H9 (cell line): ENCODE measurements around the gene VENTX. TPM values are rescaled to one million over a fixed set of nuclear protein-coding genes. Genes with fewer than 3 reads are reported as not detected.

Source experiments
- DNase-seq: peaks from one replicate; pipeline ENCODE4 v3.0.0-alpha.2; 2017
- H2AFZ ChIP-seq: one replicate; pipeline ENCODE4 v1.6.1; 2013; ENCODE audit warnings: mild to moderate bottlenecking, low read length, control low read depth, moderate library complexity
- H2AK5ac ChIP-seq: 2 replicates; pipeline ENCODE4 v1.6.1; 2013; ENCODE audit warnings: low read length, control low read depth, mixed read lengths; ENCODE audit not compliant: insufficient read length
- H2BK120ac ChIP-seq: one replicate; pipeline ENCODE4 v1.6.1; 2013; ENCODE audit warnings: low read depth, mild to moderate bottlenecking, low read length, control low read depth, inconsistent platforms; ENCODE audit not compliant: poor library complexity, severe bottlenecking
- H2BK12ac ChIP-seq: 2 replicates; pipeline ENCODE4 v1.6.1; 2013; ENCODE audit warnings: low read length, control low read depth, mixed read lengths, low read depth; ENCODE audit not compliant: insufficient read length
- H2BK15ac ChIP-seq: 2 replicates; pipeline ENCODE4 v1.6.1; 2013; ENCODE audit warnings: low read depth, low read length, control low read depth
- H2BK20ac ChIP-seq: one replicate; pipeline ENCODE4 v1.6.1; 2013; ENCODE audit warnings: low read depth, mild to moderate bottlenecking, low read length, control low read depth, inconsistent platforms; ENCODE audit not compliant: poor library complexity, severe bottlenecking
- H2BK5ac ChIP-seq: 2 replicates; pipeline ENCODE4 v1.6.1; 2013; ENCODE audit warnings: low read length, control low read depth, mixed read lengths; ENCODE audit not compliant: insufficient read length
- H3K14ac ChIP-seq: 2 replicates; pipeline ENCODE4 v1.6.1; 2013; ENCODE audit warnings: low read length, control low read depth; ENCODE audit not compliant: insufficient read depth
- H3K18ac ChIP-seq: 2 replicates; pipeline ENCODE4 v1.6.1; 2013; ENCODE audit warnings: low read depth, mild to moderate bottlenecking, mixed read lengths, low read length, control low read depth; ENCODE audit not compliant: insufficient read length
- H3K23ac ChIP-seq: 2 replicates; pipeline ENCODE4 v1.6.1; 2013; ENCODE audit warnings: low read length, control low read depth, mixed read lengths, low read depth; ENCODE audit not compliant: insufficient read length
- H3K23me2 ChIP-seq: 2 replicates; pipeline ENCODE4 v1.6.1; 2013; ENCODE audit warnings: low read depth, mild to moderate bottlenecking, mixed read lengths, low read length, control low read depth; ENCODE audit not compliant: insufficient read length, poor library complexity, severe bottlenecking
- H3K27ac ChIP-seq: 2 replicates; pipeline ENCODE4 v1.5.1; 2013; ENCODE audit warnings: low read length, control low read depth, mixed read lengths, low read depth; ENCODE audit not compliant: insufficient read length
- H3K27me3 ChIP-seq: 2 replicates; pipeline ENCODE4 v1.6.1; 2013; ENCODE audit warnings: low read length, control low read depth, inconsistent platforms; ENCODE audit not compliant: insufficient read depth
- H3K4ac ChIP-seq: 2 replicates; pipeline ENCODE4 v1.6.1; 2013; ENCODE audit warnings: low read depth, mild to moderate bottlenecking, control low read depth, inconsistent platforms, low read length, moderate library complexity
- H3K4me1 ChIP-seq: 2 replicates; pipeline ENCODE4 v1.6.1; 2013; ENCODE audit warnings: low read length, control low read depth, inconsistent platforms; ENCODE audit not compliant: insufficient read depth
- H3K4me2 ChIP-seq: 2 replicates; pipeline ENCODE4 v1.6.1; 2013; ENCODE audit warnings: low read length, control low read depth, mixed read lengths; ENCODE audit not compliant: insufficient read length, insufficient read depth
- H3K56ac ChIP-seq: 2 replicates; pipeline ENCODE4 v1.6.1; 2013; ENCODE audit warnings: low read depth, mild to moderate bottlenecking, mixed read lengths, low read length, control low read depth; ENCODE audit not compliant: insufficient read length
- H3K79me1 ChIP-seq: 2 replicates; pipeline ENCODE4 v1.6.1; 2013; ENCODE audit warnings: low read depth, mild to moderate bottlenecking, moderate library complexity, low read length, control low read depth, inconsistent platforms; ENCODE audit not compliant: insufficient read depth, poor library complexity, severe bottlenecking
- H3K79me2 ChIP-seq: 2 replicates; pipeline ENCODE4 v1.6.1; 2013; ENCODE audit warnings: low read length, control low read depth, inconsistent platforms; ENCODE audit not compliant: insufficient read depth
- H3K9ac ChIP-seq: 2 replicates; pipeline ENCODE4 v1.6.1; 2013; ENCODE audit warnings: low read length, control low read depth, mixed read lengths; ENCODE audit not compliant: insufficient read length; ENCODE audit errors: extremely low read depth
- H3K9me3 ChIP-seq: one replicate; pipeline ENCODE4 v1.6.1; 2013; ENCODE audit warnings: low read depth, low read length, inconsistent platforms; ENCODE audit not compliant: control insufficient read depth
- H3T11ph ChIP-seq: one replicate; pipeline ENCODE4 v1.6.1; 2013; ENCODE audit warnings: mild to moderate bottlenecking, low read length, control low read depth, inconsistent platforms
- H4K20me1 ChIP-seq: one replicate; pipeline ENCODE4 v1.6.1; 2013; ENCODE audit not compliant: control insufficient read depth, insufficient read length, insufficient read depth
- H4K5ac ChIP-seq: 2 replicates; pipeline ENCODE4 v1.6.1; 2013; ENCODE audit warnings: low read depth, mild to moderate bottlenecking, mixed read lengths, low read length, control low read depth; ENCODE audit not compliant: insufficient read length
- H4K8ac ChIP-seq: replicated peaks from 2 replicates; pipeline ENCODE4 v1.6.1; 2013; ENCODE audit warnings: low read length, control low read depth, mixed read lengths, low read depth; ENCODE audit not compliant: insufficient read length
- H4K91ac ChIP-seq: 2 replicates; pipeline ENCODE4 v1.6.1; 2013; ENCODE audit warnings: low read depth, mild to moderate bottlenecking, moderate library complexity, mixed read lengths, low read length, control low read depth; ENCODE audit not compliant: insufficient read length
- H3K27ac Mint-ChIP-seq, 3 experiments: 2 replicates in 2 of 3; 3 replicates in 1 of 3; pipeline ENCODE4 v1.8.0; 2020 to 2021; ENCODE audit warnings: mixed read lengths in 3 of 3, mild to moderate bottlenecking in 1 of 3, moderate library complexity in 1 of 3
- H3K27me3 Mint-ChIP-seq: 2 replicates; pipeline ENCODE4 v1.8.0; 2021; ENCODE audit warnings: low read depth, mild to moderate bottlenecking, moderate library complexity, mixed read lengths
- H3K36me3 Mint-ChIP-seq, 3 experiments: 2 replicates in 2 of 3; 3 replicates in 1 of 3; pipeline ENCODE4 v1.8.0; 2020 to 2021; ENCODE audit warnings: low read depth in 3 of 3, mixed read lengths in 3 of 3; ENCODE audit not compliant: insufficient read depth in 1 of 3
- H3K4me1 Mint-ChIP-seq, 2 experiments: 2 replicates each; pipeline ENCODE4 v1.8.0; 2020; ENCODE audit warnings: mixed read lengths in 2 of 2
- H3K4me3 Mint-ChIP-seq, 2 experiments: 2 replicates in 1 of 2; 3 replicates in 1 of 2; pipeline ENCODE4 v1.8.0; 2020 to 2021; ENCODE audit warnings: mild to moderate bottlenecking in 2 of 2, mixed read lengths in 2 of 2, moderate library complexity in 1 of 2
- H3K9me3 Mint-ChIP-seq, 2 experiments: 2 replicates in 1 of 2; 3 replicates in 1 of 2; pipeline ENCODE4 v1.8.0; 2020; ENCODE audit warnings: mild to moderate bottlenecking in 2 of 2, mixed read lengths in 2 of 2, moderate library complexity in 1 of 2
- WGBS: extraction: QIAGEN DNeasy Blood & Tissue Kit; methylation state at CpG from one replicate; pipeline ENCODE4 v1.1.7; 2013; ENCODE audit warnings: missing lambda C conversion rate, low lambda C conversion rate, mixed read lengths; ENCODE audit not compliant: insufficient read length; ENCODE audit errors: extremely low coverage; 5-methylcytosine and 5-hydroxymethylcytosine counted together
- total RNA-seq: library from RNA; stranded (reverse); gene quantifications from 2 replicates; pipeline ENCODE4 v1.2.1, GENCODE V29; 2021
- TF ChIP-seq, protein P1 (sequence below): fragments of 200-600 bp; sonication (generic); conservative IDR thresholded peaks from 3 replicates; pipeline ENCODE4 v1.8.0; 2021; ENCODE audit warnings: antibody characterized with exemption, mild to moderate bottlenecking

Gene VENTX
- total RNA-seq, 1 experiment from 2014 or later, result 10.9 TPM

DNA sequence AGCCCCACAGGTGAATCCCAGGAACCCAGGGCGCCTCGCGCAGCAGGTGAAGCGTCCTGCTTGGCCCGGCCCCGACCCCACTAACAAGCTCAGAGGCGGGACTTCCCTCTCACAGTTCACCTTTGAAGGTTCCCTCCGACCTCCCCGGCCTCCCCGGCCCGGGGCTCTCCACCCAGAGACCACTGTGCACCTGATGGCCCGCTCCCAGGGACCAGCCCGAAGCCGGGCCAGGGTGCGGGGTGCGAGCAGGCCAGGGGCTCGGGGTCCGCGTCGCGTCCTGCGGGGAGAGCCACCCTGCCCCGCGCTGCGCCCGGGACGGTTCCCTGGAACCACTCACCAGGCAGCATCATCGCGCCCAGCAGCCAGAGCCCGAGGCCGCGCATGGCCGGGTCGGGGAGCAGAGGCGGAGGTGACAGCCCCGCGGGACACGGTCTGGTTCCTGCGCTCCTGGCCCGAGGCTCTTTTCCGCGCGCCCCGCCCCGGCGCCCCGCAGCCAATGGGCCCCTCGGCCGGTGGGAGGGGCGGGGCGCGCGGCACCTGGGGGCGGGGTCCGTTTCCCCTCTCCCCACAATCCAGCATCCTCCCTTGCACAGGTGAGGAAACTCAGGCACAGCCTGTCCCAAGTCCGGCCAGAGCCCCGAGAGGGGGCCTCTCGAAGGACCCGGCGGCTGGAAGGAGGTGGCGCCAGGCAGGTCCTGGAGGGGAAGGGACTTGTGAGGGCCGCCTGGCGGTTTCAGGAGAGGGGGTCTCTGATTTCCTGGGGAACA lies 39.0 kb downstream of the VENTX start, which contains the start of gene ADAM8:
Gene ADAM8, minus strand, starts transcription at position 434 of the 767 bp plus-strand sequence. Its CDS starts 51 bp downstream, at position 383.
- Histone ChIP-seq H2BK20ac (no peak within 1 kb of the TSS), H4K8ac (no peak within 1 kb of the TSS), H4K5ac (no peak within 1 kb of the TSS), H3K23ac (no peak within 1 kb of the TSS), H2BK12ac (no peak within 1 kb of the TSS), H3K9me3 (no peaks in the 10 kb centered on the region), H3K79me1 (no peaks in the 10 kb centered on the region), H2AFZ (no peak within 1 kb of the TSS), H3K18ac (no peak within 1 kb of the TSS), H3K27ac (no peak within 1 kb of the TSS), H2BK120ac (no peak within 1 kb of the TSS), H3K4me2 (peak within 1 kb of the TSS; percentile 37), H3K9ac (no peak within 1 kb of the TSS), H2BK5ac (no peak within 1 kb of the TSS), H3T11ph (no peak within 1 kb of the TSS), H3K79me2 (no peaks in the 10 kb centered on the region), H2AK5ac (no peak within 1 kb of the TSS), H3K4me1 (no peaks in the 10 kb centered on the region), H3K27me3 (no peaks in the 10 kb centered on the region; the same call in 1 of the 2 replicates), H4K20me1 (no peaks in the 10 kb centered on the region), H2BK15ac (no peak within 1 kb of the TSS), H3K23me2 (peaks cover 7% of the 10 kb centered on the region), H3K4ac (no peak within 1 kb of the TSS), H3K14ac (0 out of 2 replicates have a peak within 1 kb of the TSS, but pooled peaks have one; percentile 6), H3K56ac (no peak within 1 kb of the TSS), H4K91ac (no peak within 1 kb of the TSS)
- Mint-ChIP-seq H3K27me3 (peaks cover 11% of the 10 kb centered on the region), H3K4me1 (peaks cover 3 to 7% of the 10 kb centered on the region in 2 experiments; a peak in 3 of 4 replicates), H3K9me3 (no peaks in the 10 kb centered on the region), H3K36me3 (peaks cover 0 to 11% (median 3%) of the 10 kb centered on the region in 3 experiments; a peak in 4 of 7 replicates), H3K27ac (peak within 1 kb of the TSS in 1 of 3 experiments; percentile 48; a peak in 1 of 7 replicates), H3K4me3 (peak within 1 kb of the TSS; percentile 48 to 67)
- TF ChIP-seq, protein P1, sequence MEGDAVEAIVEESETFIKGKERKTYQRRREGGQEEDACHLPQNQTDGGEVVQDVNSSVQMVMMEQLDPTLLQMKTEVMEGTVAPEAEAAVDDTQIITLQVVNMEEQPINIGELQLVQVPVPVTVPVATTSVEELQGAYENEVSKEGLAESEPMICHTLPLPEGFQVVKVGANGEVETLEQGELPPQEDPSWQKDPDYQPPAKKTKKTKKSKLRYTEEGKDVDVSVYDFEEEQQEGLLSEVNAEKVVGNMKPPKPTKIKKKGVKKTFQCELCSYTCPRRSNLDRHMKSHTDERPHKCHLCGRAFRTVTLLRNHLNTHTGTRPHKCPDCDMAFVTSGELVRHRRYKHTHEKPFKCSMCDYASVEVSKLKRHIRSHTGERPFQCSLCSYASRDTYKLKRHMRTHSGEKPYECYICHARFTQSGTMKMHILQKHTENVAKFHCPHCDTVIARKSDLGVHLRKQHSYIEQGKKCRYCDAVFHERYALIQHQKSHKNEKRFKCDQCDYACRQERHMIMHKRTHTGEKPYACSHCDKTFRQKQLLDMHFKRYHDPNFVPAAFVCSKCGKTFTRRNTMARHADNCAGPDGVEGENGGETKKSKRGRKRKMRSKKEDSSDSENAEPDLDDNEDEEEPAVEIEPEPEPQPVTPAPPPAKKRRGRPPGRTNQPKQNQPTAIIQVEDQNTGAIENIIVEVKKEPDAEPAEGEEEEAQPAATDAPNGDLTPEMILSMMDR, result peak; percentile 19; the same call in 1 of the 3 replicates
- peak; percentile 90 for DNase-seq
- WGBS, result no CpG with 5 or more reads among the region's 63 CpGs
